K562 (cell line): Measurements from ENCODE around the gene VSTM2A. TPM values are rescaled to one million over a fixed set of nuclear protein-coding genes. Genes with fewer than 3 reads are reported as not detected.

Experiments
- ATAC-seq: fragments of 200-7000 bp; cut with Tn5 transposase; 3 replicates; pipeline ENCODE4 v1.9.1; 2020; ENCODE audit warnings: moderate library complexity
- BruUV-seq: library from RNA; stranded (reverse); fragments of 400-500 nt; replicated peaks from 2 replicates; lab custom pipeline; 2021; lab: Mats Ljungman, UMichigan
- CTCF ChIA-PET: fragments of 300-600 bp; formaldehyde crosslinking; extraction: SDS; loops from one replicate; lab custom pipeline; 2021; ENCODE audit warnings: low intra/inter-chr PET ratio; lab: Yijun Ruan, JAX
- POLR2A ChIA-PET: fragments of 300-600, 350-650 bp; sonication (Branson Sonifier 250); formaldehyde crosslinking; extraction: SDS; loops from one replicate; lab custom pipeline; 2021; ENCODE audit warnings: antibody characterized with exemption, inconsistent platforms; lab: Yijun Ruan, JAX
- DNase-seq, 4 experiments: peaks; one replicate each; pipeline versions ENCODE4 v3.0.0 to v3.0.0-alpha.2; 2011 to 2018; ENCODE audit warnings: low spot score in 3 of 4, mixed read lengths in 3 of 4; ENCODE audit errors: extremely low read depth in 1 of 4
- FAIRE-seq: peaks from 2 replicates; lab custom pipeline; 2011; peaks lifted over from hg19 to GRCh38; lab: Jason Lieb, UNC
- H2AFZ ChIP-seq: 2 replicates; pipeline ENCODE4 v1.6.0; 2011; ENCODE audit warnings: low read depth, low read length, control low read depth, inconsistent platforms
- H3K27ac ChIP-seq: fragments of 200-600 bp; 3 replicates; pipeline ENCODE4 v1.8.0; 2011; ENCODE audit warnings: low read depth, mild to moderate bottlenecking, control low read depth, inconsistent platforms, low read length, moderate library complexity, mixed read lengths; ENCODE audit errors: extremely low read depth
- H3K27me3 ChIP-seq, 2 experiments: fragments of 300-600 bp in 1 of 2; 2 replicates in 1 of 2; 3 replicates in 1 of 2; pipeline versions ENCODE4 v1.6.0 to v1.8.0; 2011; ENCODE audit warnings: inconsistent platforms in 2 of 2, low read length in 2 of 2, mild to moderate bottlenecking in 1 of 2, mixed read lengths in 1 of 2, moderate library complexity in 1 of 2; ENCODE audit not compliant: control insufficient read depth in 2 of 2, insufficient read depth in 2 of 2
- H3K36me3 ChIP-seq: fragments of 300-600 bp; 3 replicates; pipeline ENCODE4 v1.8.0; 2011; ENCODE audit warnings: mild to moderate bottlenecking, low read length, inconsistent platforms; ENCODE audit not compliant: control insufficient read depth, insufficient read depth
- H3K4me1 ChIP-seq, 2 experiments: fragments of 200-600 bp in 1 of 2; replicated peaks in 1 of 2; 2 replicates in 1 of 2; 3 replicates in 1 of 2; pipeline versions ENCODE4 v1.5.1 to v1.8.0; 2011; ENCODE audit warnings: inconsistent platforms in 2 of 2, low read length in 2 of 2, mild to moderate bottlenecking in 1 of 2, mixed read lengths in 1 of 2, moderate library complexity in 1 of 2; ENCODE audit not compliant: control insufficient read depth in 2 of 2, insufficient read depth in 2 of 2
- H3K4me2 ChIP-seq: 2 replicates; pipeline ENCODE4 v1.6.1; 2011; ENCODE audit warnings: low read length, control low read depth, inconsistent platforms, mixed read lengths; ENCODE audit not compliant: insufficient read depth
- H3K4me3 ChIP-seq: fragments of 200-600 bp; sonication (generic), shearing (Covaris generic); 2 replicates; pipeline ENCODE4 v1.5.1; 2016; ENCODE audit warnings: control low read depth, inconsistent platforms
- H3K79me2 ChIP-seq: fragments of 200-600 bp; 3 replicates; pipeline ENCODE4 v1.8.0; 2011; ENCODE audit warnings: low read length, inconsistent platforms; ENCODE audit not compliant: control insufficient read depth, insufficient read depth
- H3K9ac ChIP-seq, 2 experiments: 2 replicates each; pipeline versions ENCODE4 v1.6.0 to v1.6.1; 2011; ENCODE audit warnings: low read depth in 2 of 2, low read length in 2 of 2, control low read depth in 1 of 2, inconsistent platforms in 1 of 2, mild to moderate bottlenecking in 1 of 2, mixed read lengths in 1 of 2; ENCODE audit not compliant: insufficient read depth in 1 of 2
- H3K9me1 ChIP-seq: one replicate; pipeline ENCODE4 v1.6.0; 2011; ENCODE audit warnings: inconsistent platforms, mild to moderate bottlenecking, low read length, moderate library complexity; ENCODE audit not compliant: control insufficient read depth, insufficient read depth
- H3K9me3 ChIP-seq: replicated peaks from 2 replicates; pipeline ENCODE4 v1.5.1; 2011; ENCODE audit warnings: low read depth, low read length, inconsistent platforms; ENCODE audit not compliant: control insufficient read depth, insufficient read depth
- H4K20me1 ChIP-seq: replicated peaks from 2 replicates; pipeline ENCODE4 v1.6.1; 2011; ENCODE audit warnings: low read length, inconsistent platforms, mixed read lengths; ENCODE audit not compliant: control insufficient read depth, insufficient read depth
- ETS1 ChIP-seq: conservative IDR thresholded peaks from 2 replicates; pipeline ENCODE4 v1.6.1; 2011; ENCODE audit warnings: low read depth, mild to moderate bottlenecking, low read length; ENCODE audit not compliant: control insufficient read depth
- HNRNPL ChIP-seq: fragments of 200-400 bp; formaldehyde crosslinking; IDR thresholded peaks from 2 replicates; pipeline ENCODE4 v1.6.1; 2017; ENCODE audit warnings: low read depth, mild to moderate bottlenecking, low read length
- MTA3 ChIP-seq: fragments of 450-650 bp; formaldehyde crosslinking; IDR thresholded peaks from 2 replicates; pipeline ENCODE4 v1.6.1; 2017; ENCODE audit warnings: mild to moderate bottlenecking, borderline replicate concordance
- WGBS: fragments of 100-300 bp; shearing (Covaris generic); methylation state at CpG from one replicate; pipeline ENCODE4 v1.1.6; 2016; ENCODE audit warnings: low coverage, mixed read lengths; ENCODE audit not compliant: insufficient coverage; ENCODE audit errors: missing lambda C conversion rate; 5-methylcytosine and 5-hydroxymethylcytosine counted together
- in situ Hi-C: fragments of 300-500 bp; cut with MboI; formaldehyde crosslinking; loops from 4 replicates; pipeline ENCODE4 v1.15.0; 2018; ENCODE audit warnings: inconsistent platforms, mixed read lengths
- intact Hi-C: fragments of 100-400 bp; cut with micrococcal nuclease; formaldehyde crosslinking; loops from 2 replicates; pipeline ENCODE4 v1.14.2; 2022
- polyA plus RNA-seq, 8 experiments: library from polyadenylated mRNA; depleted of rRNA in 4 of 8; stranded (reverse) in 5 of 8; unstranded in 3 of 8; fragments of >200 nt; fragmentation: Nextera tagmentation in 2 of 8; fragmentation: Illumina TruSeq in 1 of 8; extraction: Ambion mirVana in 2 of 8; extraction: Trizol in 1 of 8; gene quantifications; 2 replicates each; pipeline versions ENCODE4 v1.2.1 to v1.2.3, GENCODE V29; 2011 to 2014; ENCODE audit warnings: inconsistent platforms in 1 of 8, missing spikeins in 1 of 8
- total RNA-seq, 7 experiments: library from RNA; depleted of rRNA in 6 of 7; stranded (reverse); fragments of >200 nt in 6 of 7; fragmentation: Illumina TruSeq in 2 of 7; extraction: Trizol in 2 of 7; gene quantifications; 2 replicates each; pipeline versions ENCODE4 v1.2.1 to v1.2.3, GENCODE V29; 2011 to 2021; ENCODE audit warnings: low replicate concordance in 1 of 7
- TF ChIP-seq, protein P1 (sequence below), 3 experiments: IDR thresholded peaks in 2 of 3; conservative IDR thresholded peaks in 1 of 3; 2 replicates each; pipeline ENCODE4 v1.5.1; 2011 to 2012; ENCODE audit warnings: low read length in 3 of 3, mild to moderate bottlenecking in 3 of 3, control low read depth in 2 of 3, improper control_type of control experiment in 1 of 3, inconsistent platforms in 1 of 3, low read depth in 1 of 3, mixed read lengths in 1 of 3, moderate library complexity in 1 of 3; ENCODE audit not compliant: insufficient read depth in 2 of 3

Gene VSTM2A
- total and polyA plus RNA-seq, 9 of the 15 experiments (the other 6 are each of a cell fraction or from before 2014, with no cell fraction given) = not detected

GRCh38 chr7:54545241-54545563, 3.0 kb downstream of the VSTM2A start (continued):
- TF ChIP-seq MTA3 = no peak
- TF ChIP-seq HNRNPL = no peak
- TF ChIP-seq, all 486 proteins: peak for 0

DNA sequence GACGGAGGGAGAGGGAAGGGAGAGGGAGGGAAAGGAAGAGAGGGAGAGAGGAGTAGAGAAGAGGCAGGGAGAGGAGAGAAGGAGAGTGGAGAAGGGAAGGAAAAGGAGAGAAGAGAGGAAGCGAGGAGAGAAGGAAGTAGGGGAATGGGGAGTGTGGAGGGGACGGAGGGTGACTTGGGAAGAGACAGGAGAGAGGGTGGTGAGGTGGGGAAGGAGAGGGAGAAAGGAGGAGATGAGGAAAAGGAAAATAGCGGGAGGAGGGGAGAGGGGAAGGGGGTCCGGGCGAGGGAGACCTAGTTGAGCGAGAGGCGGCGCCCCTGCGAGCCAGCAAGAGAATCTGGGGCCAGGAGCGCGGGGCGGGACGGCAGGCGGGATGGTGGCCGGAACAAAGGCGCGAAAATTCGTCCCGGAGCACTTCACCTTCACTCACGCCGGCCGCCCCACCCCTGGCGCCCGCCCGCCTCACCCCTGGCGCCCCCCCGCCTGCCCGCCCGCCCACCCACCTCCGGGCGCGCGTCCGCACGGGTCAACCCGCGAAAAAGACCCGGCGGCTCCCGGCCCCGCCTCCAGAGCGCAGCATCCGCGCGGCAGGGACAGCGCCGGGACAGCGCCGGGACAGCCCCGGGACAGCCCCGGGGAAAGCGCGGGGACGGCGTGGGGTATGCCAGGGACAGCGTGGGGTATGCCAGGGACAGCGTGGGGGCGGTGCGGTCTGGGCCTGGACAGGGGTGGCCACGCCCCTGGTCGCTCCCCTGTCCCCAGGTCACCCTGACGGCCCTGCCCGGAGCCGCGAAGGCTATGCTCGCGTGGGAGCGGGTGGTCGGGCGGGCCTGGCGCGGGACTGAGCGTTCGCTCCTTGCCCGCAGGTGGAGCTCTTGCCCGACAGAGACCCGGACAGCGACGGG, 4.2 kb downstream of the VSTM2A start:
- FAIRE-seq (no peak), DNase-seq (peak; percentile 20 to 38 (median 24)), ATAC-seq (peak; percentile 88)
- H3K4me3 ChIP-seq = no peak overlapping the region
- H4K20me1 ChIP-seq = no peaks in the 10 kb centered on the region
- POLR2A ChIA-PET = no interaction called here
- 2% methylated on average over 19 of the region's 80 CpGs for WGBS
- intact Hi-C loops = no loop called here
- no peaks in the 10 kb centered on the region for H3K36me3 ChIP-seq
- H3K79me2 ChIP-seq = no peaks in the 10 kb centered on the region
- H3K4me1 ChIP-seq = peaks cover 0 to 5% of the 10 kb centered on the region in 2 experiments; a peak in 2 of 5 replicates
- no peak overlapping the region for H3K4me2 ChIP-seq
- 0 out of 5 replicates have a peak, but pooled peaks cover 0 to 2% of the 10 kb centered on the region in 2 experiments for H3K27me3 ChIP-seq
- no peak overlapping the region for H3K27ac ChIP-seq
- no peaks in the 10 kb centered on the region for H3K9me1 ChIP-seq
- CTCF ChIA-PET = no interaction called here
- TF ChIP-seq ETS1 = no peak
- TF ChIP-seq, protein P1, sequence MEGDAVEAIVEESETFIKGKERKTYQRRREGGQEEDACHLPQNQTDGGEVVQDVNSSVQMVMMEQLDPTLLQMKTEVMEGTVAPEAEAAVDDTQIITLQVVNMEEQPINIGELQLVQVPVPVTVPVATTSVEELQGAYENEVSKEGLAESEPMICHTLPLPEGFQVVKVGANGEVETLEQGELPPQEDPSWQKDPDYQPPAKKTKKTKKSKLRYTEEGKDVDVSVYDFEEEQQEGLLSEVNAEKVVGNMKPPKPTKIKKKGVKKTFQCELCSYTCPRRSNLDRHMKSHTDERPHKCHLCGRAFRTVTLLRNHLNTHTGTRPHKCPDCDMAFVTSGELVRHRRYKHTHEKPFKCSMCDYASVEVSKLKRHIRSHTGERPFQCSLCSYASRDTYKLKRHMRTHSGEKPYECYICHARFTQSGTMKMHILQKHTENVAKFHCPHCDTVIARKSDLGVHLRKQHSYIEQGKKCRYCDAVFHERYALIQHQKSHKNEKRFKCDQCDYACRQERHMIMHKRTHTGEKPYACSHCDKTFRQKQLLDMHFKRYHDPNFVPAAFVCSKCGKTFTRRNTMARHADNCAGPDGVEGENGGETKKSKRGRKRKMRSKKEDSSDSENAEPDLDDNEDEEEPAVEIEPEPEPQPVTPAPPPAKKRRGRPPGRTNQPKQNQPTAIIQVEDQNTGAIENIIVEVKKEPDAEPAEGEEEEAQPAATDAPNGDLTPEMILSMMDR (IDR thresholded peaks at IDR 0.05 in 2 of 3, conservative IDR thresholded peaks at IDR 0.05 in 1 of 3; ENCODE audit: insufficient read depth in 2 of 3, low read depth in 1 of 3, low read length in 3 of 3) = peak in 1 of 3 experiments; percentile 34; a peak in 1 of 6 replicates
- in situ Hi-C loops = no loop called here
- H2AFZ ChIP-seq = no peak overlapping the region
- H3K9ac ChIP-seq = no peak overlapping the region
- no peaks in the 10 kb centered on the region for H3K9me3 ChIP-seq
- BruUV-seq = no TSS peak
